K562 (cell line): Measurements from ENCODE around the gene HDGFL2. TPM values are rescaled to one million over a fixed set of nuclear protein-coding genes. Genes with fewer than 3 reads are reported as not detected.

Source experiments
- ATAC-seq: fragments of 200-7000 bp; cut with Tn5 transposase; 3 replicates; pipeline ENCODE4 v1.9.1; 2020; ENCODE audit warnings: moderate library complexity
- BruUV-seq: library from RNA; stranded (reverse); fragments of 400-500 nt; replicated peaks from 2 replicates; lab custom pipeline; 2021; lab: Mats Ljungman, UMichigan
- CTCF ChIA-PET: fragments of 300-600 bp; formaldehyde crosslinking; extraction: SDS; loops from one replicate; lab custom pipeline; 2021; ENCODE audit warnings: low intra/inter-chr PET ratio; lab: Yijun Ruan, JAX
- POLR2A ChIA-PET: fragments of 300-600, 350-650 bp; sonication (Branson Sonifier 250); formaldehyde crosslinking; extraction: SDS; loops from one replicate; lab custom pipeline; 2021; ENCODE audit warnings: antibody characterized with exemption, inconsistent platforms; lab: Yijun Ruan, JAX
- DNase-seq, 4 experiments: peaks; one replicate each; pipeline versions ENCODE4 v3.0.0 to v3.0.0-alpha.2; 2011 to 2018; ENCODE audit warnings: low spot score in 3 of 4, mixed read lengths in 3 of 4; ENCODE audit errors: extremely low read depth in 1 of 4
- FAIRE-seq: peaks from 2 replicates; lab custom pipeline; 2011; peaks lifted over from hg19 to GRCh38; lab: Jason Lieb, UNC
- H2AFZ ChIP-seq: 2 replicates; pipeline ENCODE4 v1.6.0; 2011; ENCODE audit warnings: low read depth, low read length, control low read depth, inconsistent platforms
- H3K27ac ChIP-seq: fragments of 200-600 bp; 3 replicates; pipeline ENCODE4 v1.8.0; 2011; ENCODE audit warnings: low read depth, mild to moderate bottlenecking, control low read depth, inconsistent platforms, low read length, moderate library complexity, mixed read lengths; ENCODE audit errors: extremely low read depth
- H3K27me3 ChIP-seq, 2 experiments: fragments of 300-600 bp in 1 of 2; 2 replicates in 1 of 2; 3 replicates in 1 of 2; pipeline versions ENCODE4 v1.6.0 to v1.8.0; 2011; ENCODE audit warnings: inconsistent platforms in 2 of 2, low read length in 2 of 2, mild to moderate bottlenecking in 1 of 2, mixed read lengths in 1 of 2, moderate library complexity in 1 of 2; ENCODE audit not compliant: control insufficient read depth in 2 of 2, insufficient read depth in 2 of 2
- H3K36me3 ChIP-seq: fragments of 300-600 bp; 3 replicates; pipeline ENCODE4 v1.8.0; 2011; ENCODE audit warnings: mild to moderate bottlenecking, low read length, inconsistent platforms; ENCODE audit not compliant: control insufficient read depth, insufficient read depth
- H3K4me1 ChIP-seq, 2 experiments: fragments of 200-600 bp in 1 of 2; replicated peaks in 1 of 2; 2 replicates in 1 of 2; 3 replicates in 1 of 2; pipeline versions ENCODE4 v1.5.1 to v1.8.0; 2011; ENCODE audit warnings: inconsistent platforms in 2 of 2, low read length in 2 of 2, mild to moderate bottlenecking in 1 of 2, mixed read lengths in 1 of 2, moderate library complexity in 1 of 2; ENCODE audit not compliant: control insufficient read depth in 2 of 2, insufficient read depth in 2 of 2
- H3K4me2 ChIP-seq: 2 replicates; pipeline ENCODE4 v1.6.1; 2011; ENCODE audit warnings: low read length, control low read depth, inconsistent platforms, mixed read lengths; ENCODE audit not compliant: insufficient read depth
- H3K4me3 ChIP-seq: fragments of 200-600 bp; sonication (generic), shearing (Covaris generic); 2 replicates; pipeline ENCODE4 v1.5.1; 2016; ENCODE audit warnings: control low read depth, inconsistent platforms
- H3K79me2 ChIP-seq: fragments of 200-600 bp; 3 replicates; pipeline ENCODE4 v1.8.0; 2011; ENCODE audit warnings: low read length, inconsistent platforms; ENCODE audit not compliant: control insufficient read depth, insufficient read depth
- H3K9ac ChIP-seq, 2 experiments: 2 replicates each; pipeline versions ENCODE4 v1.6.0 to v1.6.1; 2011; ENCODE audit warnings: low read depth in 2 of 2, low read length in 2 of 2, control low read depth in 1 of 2, inconsistent platforms in 1 of 2, mild to moderate bottlenecking in 1 of 2, mixed read lengths in 1 of 2; ENCODE audit not compliant: insufficient read depth in 1 of 2
- H3K9me1 ChIP-seq: one replicate; pipeline ENCODE4 v1.6.0; 2011; ENCODE audit warnings: inconsistent platforms, mild to moderate bottlenecking, low read length, moderate library complexity; ENCODE audit not compliant: control insufficient read depth, insufficient read depth
- H3K9me3 ChIP-seq: replicated peaks from 2 replicates; pipeline ENCODE4 v1.5.1; 2011; ENCODE audit warnings: low read depth, low read length, inconsistent platforms; ENCODE audit not compliant: control insufficient read depth, insufficient read depth
- H4K20me1 ChIP-seq: replicated peaks from 2 replicates; pipeline ENCODE4 v1.6.1; 2011; ENCODE audit warnings: low read length, inconsistent platforms, mixed read lengths; ENCODE audit not compliant: control insufficient read depth, insufficient read depth
- EZH2 ChIP-seq: IDR thresholded peaks from 2 replicates; pipeline ENCODE4 v1.6.1; 2012; ENCODE audit warnings: low read depth, mild to moderate bottlenecking, inconsistent platforms, low read length, borderline replicate concordance
- HMGN3 ChIP-seq: IDR thresholded peaks from 2 replicates; pipeline ENCODE4 v1.6.1; 2011; ENCODE audit warnings: borderline replicate concordance, low read depth, mild to moderate bottlenecking, mixed read lengths, low read length; ENCODE audit not compliant: insufficient read length; ENCODE audit errors: extremely low read depth
- ILK ChIP-seq: fragments of 450-650 bp; IDR thresholded peaks from 2 replicates; pipeline ENCODE4 v1.6.1; 2016; ENCODE audit warnings: missing genetic modification characterization, low read depth, mild to moderate bottlenecking, missing compliant biosample characterization, moderate library complexity, borderline replicate concordance
- KDM5B ChIP-seq: fragments of 200-600 bp; sonication (generic); IDR thresholded peaks from 2 replicates; pipeline ENCODE4 v1.6.1; 2012; ENCODE audit warnings: low read depth, mild to moderate bottlenecking, moderate library complexity, low read length, control low read depth, inconsistent platforms; ENCODE audit not compliant: insufficient replicate concordance
- KHSRP ChIP-seq: fragments of 450-650 bp; IDR thresholded peaks from 2 replicates; pipeline ENCODE4 v1.6.1; 2017
- TOE1 ChIP-seq, 2 experiments: fragments of 450-650 bp in 1 of 2; sonication (generic) in 1 of 2; formaldehyde crosslinking in 1 of 2; IDR thresholded peaks; 2 replicates each; pipeline versions ENCODE4 v1.7.1 to v1.8.0; 2016 to 2022; ENCODE audit warnings: borderline replicate concordance in 2 of 2, mild to moderate bottlenecking in 2 of 2, antibody characterized with exemption in 1 of 2, inconsistent platforms in 1 of 2, low read depth in 1 of 2, missing genetic modification reagents in 1 of 2, moderate library complexity in 1 of 2
- U2AF2 ChIP-seq: fragments of 200-400 bp; formaldehyde crosslinking; optimal IDR thresholded peaks from 2 replicates; pipeline ENCODE3; 2017; ENCODE audit warnings: low read depth, mild to moderate bottlenecking, low read length
- ZBTB8A ChIP-seq: fragments of 450-650 bp; IDR thresholded peaks from 2 replicates; pipeline ENCODE4 v1.6.1; 2018; ENCODE audit warnings: mild to moderate bottlenecking, moderate library complexity; ENCODE audit not compliant: partially characterized antibody
- ZNF717 ChIP-seq: fragments of 250-450 bp; sonication (Bioruptor Pico); IDR thresholded peaks from 2 replicates; pipeline ENCODE4 v1.5.0; 2021
- WGBS: fragments of 100-300 bp; shearing (Covaris generic); methylation state at CpG from one replicate; pipeline ENCODE4 v1.1.6; 2016; ENCODE audit warnings: low coverage, mixed read lengths; ENCODE audit not compliant: insufficient coverage; ENCODE audit errors: missing lambda C conversion rate; 5-methylcytosine and 5-hydroxymethylcytosine counted together
- in situ Hi-C: fragments of 300-500 bp; cut with MboI; formaldehyde crosslinking; loops from 4 replicates; pipeline ENCODE4 v1.15.0; 2018; ENCODE audit warnings: inconsistent platforms, mixed read lengths
- intact Hi-C: fragments of 100-400 bp; cut with micrococcal nuclease; formaldehyde crosslinking; loops from 2 replicates; pipeline ENCODE4 v1.14.2; 2022
- polyA plus RNA-seq, 8 experiments: library from polyadenylated mRNA; depleted of rRNA in 4 of 8; stranded (reverse) in 5 of 8; unstranded in 3 of 8; fragments of >200 nt; fragmentation: Nextera tagmentation in 2 of 8; fragmentation: Illumina TruSeq in 1 of 8; extraction: Ambion mirVana in 2 of 8; extraction: Trizol in 1 of 8; gene quantifications; 2 replicates each; pipeline versions ENCODE4 v1.2.1 to v1.2.3, GENCODE V29; 2011 to 2014; ENCODE audit warnings: inconsistent platforms in 1 of 8, missing spikeins in 1 of 8
- total RNA-seq, 7 experiments: library from RNA; depleted of rRNA in 6 of 7; stranded (reverse); fragments of >200 nt in 6 of 7; fragmentation: Illumina TruSeq in 2 of 7; extraction: Trizol in 2 of 7; gene quantifications; 2 replicates each; pipeline versions ENCODE4 v1.2.1 to v1.2.3, GENCODE V29; 2011 to 2021; ENCODE audit warnings: low replicate concordance in 1 of 7

The HDGFL2 gene
- total and polyA plus RNA-seq, 9 of the 15 experiments (the other 6 are each of a cell fraction or from before 2014, with no cell fraction given) = 0.13 to 61.7 (median 16.0) TPM

DNA sequence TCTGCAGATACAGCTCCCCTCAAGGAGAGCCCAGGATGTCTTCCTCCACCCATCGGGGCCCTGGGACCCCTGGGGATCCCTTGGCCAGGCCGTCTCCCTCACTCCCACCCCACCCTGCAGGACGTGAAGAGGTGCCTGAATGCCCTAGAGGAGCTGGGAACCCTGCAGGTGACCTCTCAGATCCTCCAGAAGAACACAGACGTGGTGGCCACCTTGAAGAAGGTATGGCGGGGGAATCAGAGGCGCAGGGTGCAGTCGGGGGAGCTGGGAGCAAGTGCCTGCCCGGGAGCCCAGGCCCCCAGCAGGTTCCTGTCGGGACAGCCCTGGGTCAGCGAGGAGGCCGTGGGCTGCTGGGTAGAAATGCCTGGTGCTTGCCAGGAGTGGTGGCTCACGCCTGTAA lies 26.6 kb downstream of the HDGFL2 start:
- Histone ChIP-seq H3K4me1 (peaks cover 0 to 33% of the 10 kb centered on the region in 2 experiments; a peak in 1 of 5 replicates), H3K9ac (no peak overlapping the region; a peak in 1 of 4 replicates), H3K79me2 (no peaks in the 10 kb centered on the region), H3K27me3 (no peaks in the 10 kb centered on the region), H3K4me2 (no peak overlapping the region), H3K27ac (no peak overlapping the region), H2AFZ (no peak overlapping the region), H3K9me1 (no peaks in the 10 kb centered on the region), H3K4me3 (no peak overlapping the region), H3K36me3 (peaks cover 51% of the 10 kb centered on the region; the same call in 1 of the 3 replicates), H3K9me3 (no peaks in the 10 kb centered on the region), H4K20me1 (no peaks in the 10 kb centered on the region)
- ChIA-PET CTCF (no interaction called here), POLR2A (interaction anchor here (0.5 kb wide), 1 partner anchor 26 kb away, joined by 4 read pairs; no protein-coding TSS in a partner anchor)
- DNase-seq (no peak), ATAC-seq (no peak), FAIRE-seq (no peak)
- TF ChIP-seq ILK (tag) (no peak), KHSRP (no peak), ZNF717 (CRISPR knock-in tag) (no peak)
- 87% methylated on average over 11 of the region's 12 CpGs for WGBS
- in situ Hi-C loops = no loop called here
- intact Hi-C loops = no loop called here
- BruUV-seq = no TSS peak

DNA sequence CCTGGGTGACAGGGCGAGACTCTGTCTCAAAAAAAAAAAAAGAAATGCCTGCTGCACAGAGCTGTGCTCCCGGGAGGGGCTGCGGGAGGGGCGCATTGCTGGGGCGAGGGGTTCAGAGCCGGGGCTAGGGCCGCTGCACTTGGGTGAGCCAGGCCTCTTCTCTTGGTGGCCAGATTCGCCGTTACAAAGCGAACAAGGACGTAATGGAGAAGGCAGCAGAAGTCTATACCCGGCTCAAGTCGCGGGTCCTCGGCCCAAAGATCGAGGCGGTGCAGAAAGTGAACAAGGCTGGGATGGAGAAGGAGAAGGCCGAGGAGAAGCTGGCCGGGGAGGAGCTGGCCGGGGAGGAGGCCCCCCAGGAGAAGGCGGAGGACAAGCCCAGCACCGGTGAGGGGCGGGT lies 27.2 kb downstream of the HDGFL2 start:
- H4K20me1 ChIP-seq = no peaks in the 10 kb centered on the region
- no peak overlapping the region for H2AFZ ChIP-seq
- H3K79me2 ChIP-seq = no peaks in the 10 kb centered on the region
- no peak overlapping the region for H3K9ac ChIP-seq
- ATAC-seq (no peak), FAIRE-seq (no peak)
- WGBS = 93% methylated on average over 14 of the region's 23 CpGs
- no peaks in the 10 kb centered on the region for H3K27me3 ChIP-seq
- CTCF ChIA-PET = no interaction called here
- TF ChIP-seq EZH2 = no peak
- no peak for TF ChIP-seq HMGN3
- no peak for TF ChIP-seq U2AF2
- TF ChIP-seq KDM5B = no peak
- TF ChIP-seq TOE1 (IDR thresholded peaks at IDR 0.05; ENCODE audit: borderline replicate concordance) = no peak
- TF ChIP-seq TOE1 (CRISPR knock-in tag; IDR thresholded peaks at IDR 0.05; ENCODE audit: borderline replicate concordance, low read depth) = no peak
- no peak for TF ChIP-seq ZBTB8A
- TF ChIP-seq, all 486 proteins: peak for 0
- in situ Hi-C loops = no loop called here
- no peak overlapping the region for H3K27ac ChIP-seq
- H3K4me3 ChIP-seq = no peak overlapping the region
- H3K36me3 ChIP-seq = peaks cover 46% of the 10 kb centered on the region; the same call in 1 of the 3 replicates
- no peak overlapping the region for H3K4me2 ChIP-seq
- POLR2A ChIA-PET = no interaction called here
- BruUV-seq = no TSS peak
- H3K4me1 ChIP-seq = peaks cover 0 to 32% of the 10 kb centered on the region in 2 experiments; a peak in 1 of 5 replicates
- no peaks in the 10 kb centered on the region for H3K9me3 ChIP-seq
- H3K9me1 ChIP-seq = no peaks in the 10 kb centered on the region
- no peak for DNase-seq
- intact Hi-C loops = no loop called here
